Small intestine (tissue), 7 donors: ENCODE measurements around the gene PITPNC1. TPM values are rescaled to one million over a fixed set of nuclear protein-coding genes. Genes with fewer than 3 reads are reported as not detected.
"Not testable (repeated sequence)": the region's sequence is repeated elsewhere in the genome, so short reads cannot be mapped to it uniquely, and the experiment has no call there.

Source experiments
- DNase-seq, 2 donors: peaks; one replicate each; pipeline versions ENCODE4 v3.0.0 to v3.0.0-alpha.2; 2013
- FAIRE-seq: peaks from 2 replicates; lab custom pipeline; 2012; peaks lifted over from hg19 to GRCh38; lab: Jason Lieb, UNC
- H3K27ac ChIP-seq, 3 donors: one replicate each; pipeline ENCODE4 v1.5.1; 2013; ENCODE audit warnings: low read length in 2 of 3, mild to moderate bottlenecking in 2 of 3, control low read depth in 1 of 3, inconsistent platforms in 1 of 3, low read depth in 1 of 3, moderate library complexity in 1 of 3
- H3K27me3 ChIP-seq, 3 donors: one replicate each; pipeline ENCODE4 v1.6.1; 2013; ENCODE audit warnings: low read length in 3 of 3, inconsistent platforms in 1 of 3; ENCODE audit not compliant: control insufficient read depth in 3 of 3, insufficient read depth in 3 of 3
- H3K36me3 ChIP-seq, 3 donors: one replicate each; pipeline ENCODE4 v1.6.1; 2013; ENCODE audit warnings: low read length in 3 of 3, inconsistent platforms in 1 of 3, low read depth in 1 of 3, mild to moderate bottlenecking in 1 of 3, moderate library complexity in 1 of 3; ENCODE audit not compliant: control insufficient read depth in 3 of 3, insufficient read depth in 2 of 3
- H3K4me1 ChIP-seq, 3 donors: one replicate each; pipeline ENCODE4 v1.6.1; 2013; ENCODE audit warnings: low read length in 2 of 3, inconsistent platforms in 1 of 3, low read depth in 1 of 3, mild to moderate bottlenecking in 1 of 3, moderate library complexity in 1 of 3; ENCODE audit not compliant: control insufficient read depth in 3 of 3, insufficient read depth in 2 of 3
- H3K4me3 ChIP-seq, 3 donors: one replicate each; pipeline ENCODE4 v1.5.1; 2013; ENCODE audit warnings: low read length in 3 of 3, control low read depth in 1 of 3, inconsistent platforms in 1 of 3, low read depth in 1 of 3, mild to moderate bottlenecking in 1 of 3, moderate library complexity in 1 of 3
- H3K9me3 ChIP-seq, 2 donors: one replicate each; pipeline ENCODE4 v1.6.1; 2013; ENCODE audit warnings: low read depth in 1 of 2, low read length in 1 of 2; ENCODE audit not compliant: control insufficient read depth in 2 of 2, insufficient read depth in 1 of 2
- WGBS, 3 donors: extraction: QIAGEN DNeasy Blood & Tissue Kit; methylation state at CpG; one replicate each; pipeline ENCODE4 v1.1.7; 2013; 5-methylcytosine and 5-hydroxymethylcytosine counted together
- polyA plus RNA-seq, 4 donors: library from polyadenylated mRNA; stranded (reverse) in 3 of 4; unstranded in 1 of 4; fragments of 200-250 nt in 3 of 4; fragments of 120-200 nt in 1 of 4; gene quantifications; one replicate each; pipeline versions ENCODE4 v1.2.1 to v1.2.3, GENCODE V29; 2013
- donor health status: healthy with polysubstance abuse.
- donor health status: control.
- donor health status: control.
- donor health status: Bipolar disorder and iron deficiency.
- donor health status: healthy.

Gene PITPNC1
- polyA plus RNA-seq, 4 donors, result 0.67 to 11.7 (median 3.4) TPM

- Histone ChIP-seq H3K4me1 (peaks cover 0 to 5% (median 0%) of the 10 kb centered on the region in 3 donors), H3K36me3 (no peaks in the 10 kb centered on the region), H3K27ac (peak overlapping the region in 2 of 3 donors; percentile 8 to 78), H3K9me3 (no peaks in the 10 kb centered on the region), H3K4me3 (no peak overlapping the region), H3K27me3 (no peaks in the 10 kb centered on the region)
- 79 to 81% (median 80%) methylated on average over 8 of the region's 8 CpGs for whole genome bisulfite sequencing, 3 donors
- FAIRE-seq, result no peak
- no peak for DNase-seq
Observed at GRCh38 chr17:67478401-67479041, 101.4 kb downstream of the PITPNC1 start.

GRCh38 chr17:67479148-67479547 lies 102.1 kb downstream of the PITPNC1 start:
- Histone ChIP-seq H3K9me3 (no peaks in the 10 kb centered on the region), H3K4me3 (no peak overlapping the region), H3K27ac (peak overlapping the region in 1 of 3 donors; percentile 25), H3K36me3 (no peaks in the 10 kb centered on the region), H3K4me1 (peaks cover 0 to 5% (median 0%) of the 10 kb centered on the region in 3 donors), H3K27me3 (no peaks in the 10 kb centered on the region)
- FAIRE-seq (no peak), DNase-seq (no peak)
- 71 to 82% (median 75%) methylated on average over 3 of the region's 3 CpGs for WGBS, 3 donors

- 97 to 98% (median 98%) methylated on average over 11 of the region's 11 CpGs for WGBS, 3 donors
- FAIRE-seq, H3K27ac ChIP-seq: not testable (repeated sequence)
Observed at GRCh38 chr17:67480959-67481358, 103.9 kb downstream of the PITPNC1 start.

GRCh38 chr17:67481808-67482207 lies 104.7 kb downstream of the PITPNC1 start:
- Histone ChIP-seq H3K4me1 (peaks cover 0 to 5% (median 0%) of the 10 kb centered on the region in 3 donors), H3K27ac (no peak overlapping the region), H3K27me3 (no peaks in the 10 kb centered on the region), H3K4me3 (no peak overlapping the region), H3K9me3 (no peaks in the 10 kb centered on the region), H3K36me3 (no peaks in the 10 kb centered on the region)
- WGBS, 3 donors, result 71 to 87% (median 76%) methylated on average over 4 of the region's 4 CpGs
- no peak for FAIRE-seq
- no peak for DNase-seq

More at GRCh38 chr17:67480959-67481358, 103.9 kb downstream of the PITPNC1 start:
- not testable (repeated sequence) for H3K27me3 ChIP-seq, H3K9me3 ChIP-seq, H3K4me3 ChIP-seq, H3K36me3 ChIP-seq, H3K4me1 ChIP-seq, DNase-seq

- no peaks in the 10 kb centered on the region for H3K36me3 ChIP-seq
- H3K4me3 ChIP-seq, result no peak overlapping the region
- FAIRE-seq (no peak), DNase-seq (no peak)
- no peaks in the 10 kb centered on the region for H3K9me3 ChIP-seq
- H3K27ac ChIP-seq, result no peak overlapping the region
- H3K4me1 ChIP-seq, result peaks cover 0 to 5% (median 0%) of the 10 kb centered on the region in 3 donors
- WGBS, 3 donors, result 87 to 92% (median 90%) methylated on average over 3 of the region's 3 CpGs
- no peaks in the 10 kb centered on the region for H3K27me3 ChIP-seq
Observed at GRCh38 chr17:67482764-67483163, 105.7 kb downstream of the PITPNC1 start.

- H3K27me3 ChIP-seq, result no peaks in the 10 kb centered on the region
Observed at GRCh38 chr17:67484261-67484660, 107.2 kb downstream of the PITPNC1 start.

GRCh38 chr17:67485666-67486065 lies 108.6 kb downstream of the PITPNC1 start:
- Histone ChIP-seq H3K4me1 (peaks cover 0 to 5% (median 0%) of the 10 kb centered on the region in 3 donors), H3K36me3 (no peaks in the 10 kb centered on the region), H3K9me3 (no peaks in the 10 kb centered on the region), H3K27ac (no peak overlapping the region), H3K27me3 (no peaks in the 10 kb centered on the region), H3K4me3 (no peak overlapping the region)
- FAIRE-seq (no peak), DNase-seq (no peak)
- WGBS, 3 donors, result 94 to 96% (median 95%) methylated on average over 7 of the region's 7 CpGs

More at GRCh38 chr17:67484261-67484660, 107.2 kb downstream of the PITPNC1 start:
- no peaks in the 10 kb centered on the region for H3K9me3 ChIP-seq
- 94 to 96% (median 96%) methylated on average over 4 of the region's 4 CpGs for WGBS, 3 donors
- FAIRE-seq (no peak), DNase-seq (no peak)
- no peak overlapping the region for H3K4me3 ChIP-seq
- peaks cover 0 to 5% (median 0%) of the 10 kb centered on the region in 3 donors for H3K4me1 ChIP-seq
- H3K36me3 ChIP-seq, result no peaks in the 10 kb centered on the region
- H3K27ac ChIP-seq, result no peak overlapping the region

GRCh38 chr17:67487506-67487905 lies 110.4 kb downstream of the PITPNC1 start:
- Histone ChIP-seq H3K27me3 (no peaks in the 10 kb centered on the region), H3K4me1 (peaks cover 0 to 9% (median 0%) of the 10 kb centered on the region in 3 donors), H3K4me3 (no peak overlapping the region), H3K9me3 (no peaks in the 10 kb centered on the region), H3K27ac (peak overlapping the region in 1 of 3 donors; percentile 39), H3K36me3 (no peaks in the 10 kb centered on the region)
- no peak for DNase-seq
- WGBS, 3 donors, result 80 to 93% (median 87%) methylated on average over 7 of the region's 7 CpGs
- no peak for FAIRE-seq
